GM21528 (cell line): ENCODE measurements around the gene KMT2C.
"Not testable (repeated sequence)": the region's sequence is repeated elsewhere in the genome, so short reads cannot be mapped to it uniquely, and the experiment has no call there.

Source experiments
- ATAC-seq: cut with Tn5 transposase; IDR thresholded peaks from one replicate; pipeline ENCODE4 v1.9.1; 2021; ENCODE audit warnings: mild to moderate bottlenecking, moderate library complexity; ENCODE audit not compliant: unreplicated experiment, low FRiP score

The KMT2C gene

DNA sequence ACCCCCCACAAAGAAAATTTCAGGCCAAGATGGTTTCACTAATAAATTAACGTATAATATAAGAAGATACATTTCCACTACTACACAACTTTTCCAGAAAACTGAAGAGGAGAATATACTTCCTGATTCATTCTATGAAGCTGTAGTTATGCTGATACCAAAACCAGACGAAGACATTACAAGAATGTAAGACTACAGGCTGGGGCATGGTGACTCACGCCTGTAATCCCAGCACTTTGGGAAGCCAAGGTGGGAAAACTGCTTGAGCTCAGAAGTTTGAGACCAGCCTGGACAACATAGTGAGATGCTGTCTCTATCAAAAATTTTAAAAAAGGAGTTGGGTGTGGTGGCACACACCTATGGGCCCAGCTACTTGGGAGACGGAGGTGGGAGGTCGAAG, 201.4 kb downstream of the KMT2C start:
- ATAC-seq, result not testable (repeated sequence)

DNA sequence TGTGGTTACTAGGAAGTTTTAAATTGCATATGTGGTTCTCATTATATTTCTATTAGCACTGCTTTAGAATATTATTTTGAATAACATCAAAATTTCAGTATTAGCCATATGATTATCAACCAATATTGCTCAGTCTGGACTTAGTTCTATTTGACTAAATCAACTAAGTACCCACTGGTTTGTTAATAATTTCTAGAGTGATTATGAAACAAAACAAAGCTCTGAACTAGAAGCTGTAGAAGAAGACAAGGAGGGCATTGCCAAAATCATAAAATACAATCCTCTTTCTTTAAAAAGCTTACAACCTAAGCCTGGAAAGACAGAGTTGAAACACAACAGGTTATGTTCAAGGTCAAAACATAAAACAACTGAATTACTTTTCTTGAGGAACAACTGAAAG, 204.7 kb downstream of the KMT2C start:
- ATAC-seq, result no peak

DNA sequence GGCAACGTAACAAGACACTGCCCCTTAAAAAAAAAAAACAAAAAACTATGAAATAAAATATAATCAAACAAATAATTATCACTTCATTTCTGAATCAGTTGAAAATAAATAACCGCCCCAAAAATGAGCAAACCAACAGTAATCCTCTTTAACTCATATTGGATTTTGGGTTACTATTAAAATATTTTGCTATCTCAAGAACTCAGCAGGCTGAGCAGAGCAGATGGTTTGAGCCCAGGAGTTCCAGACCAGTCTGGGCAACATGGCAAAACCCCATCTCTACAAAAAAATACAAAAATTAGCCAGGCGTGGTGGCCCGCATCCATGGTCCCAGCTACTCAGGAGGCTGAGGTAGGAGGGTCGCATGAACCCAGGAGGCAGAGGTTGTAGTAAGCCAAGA, 216.2 kb downstream of the KMT2C start:
- ATAC-seq, result not testable (repeated sequence)

DNA sequence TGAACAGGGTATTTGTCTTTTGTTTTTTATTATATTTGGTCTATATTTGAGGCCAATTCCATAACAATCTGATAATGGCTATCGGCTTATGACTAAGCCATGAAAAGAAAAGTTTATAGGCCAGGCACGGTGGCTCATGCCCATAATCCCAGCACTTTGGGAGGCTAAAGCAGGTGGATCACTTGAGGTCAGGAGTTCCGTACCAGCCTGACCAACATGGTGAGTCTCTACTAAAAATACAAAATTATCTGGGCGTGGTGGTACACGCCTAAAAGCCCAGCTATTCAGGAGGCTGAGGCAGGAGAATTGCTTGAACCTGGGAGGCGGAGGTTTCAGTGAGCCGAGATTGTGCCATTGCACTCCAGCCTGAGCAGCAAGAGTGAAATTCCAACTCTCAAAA, 227.0 kb downstream of the KMT2C start:
- not testable (repeated sequence) for ATAC-seq

DNA sequence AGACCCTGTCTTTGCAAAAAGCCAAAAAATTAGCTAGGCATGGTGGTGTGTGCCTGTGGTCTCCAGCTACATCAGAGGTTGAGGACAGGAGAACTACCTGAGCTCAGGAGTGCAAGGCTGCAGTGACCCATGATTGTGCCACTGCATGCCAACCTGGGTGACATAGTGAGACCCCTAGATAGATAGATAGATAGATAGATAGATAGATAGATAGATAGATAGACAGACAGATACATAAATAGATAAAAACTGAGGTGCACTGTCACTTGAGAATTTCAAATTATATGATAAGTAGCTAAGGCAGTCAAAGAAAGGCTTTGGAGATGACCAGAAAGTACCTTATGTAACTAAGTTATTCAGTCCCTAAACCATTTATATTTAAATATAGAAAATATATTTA, 231.4 kb downstream of the KMT2C start:
- not testable (repeated sequence) for ATAC-seq

DNA sequence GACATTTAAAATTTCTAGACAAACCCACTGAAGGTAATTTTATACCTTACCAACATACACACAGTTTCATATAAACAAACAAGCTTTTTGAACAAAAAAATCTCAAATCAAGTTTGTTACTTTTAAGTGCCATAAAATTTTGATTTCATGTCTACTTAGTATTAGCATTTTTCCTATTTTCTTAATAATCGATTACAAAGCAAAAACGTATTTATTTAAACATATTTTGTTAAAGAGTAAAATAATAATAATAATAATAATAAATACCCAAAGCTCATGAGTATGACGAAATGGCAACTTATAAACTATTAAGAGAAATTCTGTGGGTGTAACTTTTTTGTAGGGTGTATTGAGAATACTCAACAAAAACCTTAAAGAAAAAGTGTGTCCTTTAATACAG, 232.7 kb downstream of the KMT2C start:
- ATAC-seq, result no peak

DNA sequence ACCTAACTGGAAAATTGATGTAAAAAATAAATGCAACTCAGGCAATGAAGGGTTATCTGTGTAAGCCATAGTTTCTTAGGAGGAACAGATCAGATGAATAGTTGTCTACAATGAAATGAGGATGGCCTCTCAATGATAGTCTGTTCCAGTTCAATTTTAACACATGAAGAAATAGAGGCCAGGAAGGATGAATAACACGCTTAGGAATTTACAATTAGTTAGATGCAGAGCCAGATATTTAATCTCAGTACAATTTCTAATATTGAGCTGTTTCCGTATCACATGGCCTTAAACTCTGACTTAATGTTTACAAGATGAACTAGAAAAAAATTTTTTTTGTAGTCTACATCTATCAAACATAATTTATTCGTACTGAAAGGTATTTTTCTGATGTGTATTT, 233.7 kb downstream of the KMT2C start:
- no peak for ATAC-seq

DNA sequence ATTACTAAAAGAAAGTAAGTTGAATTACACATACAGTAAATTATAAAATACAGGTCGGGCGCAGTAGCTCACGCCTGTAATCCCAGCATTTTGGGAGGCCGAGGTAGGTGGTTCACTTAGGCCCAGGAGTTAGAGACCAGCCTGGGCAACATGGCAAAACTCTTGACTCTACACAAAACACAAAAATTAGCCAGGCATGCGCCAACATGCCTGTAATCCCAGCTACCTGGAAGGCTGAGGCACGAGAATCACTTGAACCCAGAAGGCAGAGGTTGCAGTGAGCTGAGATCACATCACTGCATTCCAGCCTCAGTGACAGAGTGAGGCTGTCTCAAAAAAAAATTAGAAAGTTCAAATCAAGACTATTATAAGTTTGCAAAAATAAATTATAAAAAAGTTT, 235.4 kb downstream of the KMT2C start:
- no peak for ATAC-seq

DNA sequence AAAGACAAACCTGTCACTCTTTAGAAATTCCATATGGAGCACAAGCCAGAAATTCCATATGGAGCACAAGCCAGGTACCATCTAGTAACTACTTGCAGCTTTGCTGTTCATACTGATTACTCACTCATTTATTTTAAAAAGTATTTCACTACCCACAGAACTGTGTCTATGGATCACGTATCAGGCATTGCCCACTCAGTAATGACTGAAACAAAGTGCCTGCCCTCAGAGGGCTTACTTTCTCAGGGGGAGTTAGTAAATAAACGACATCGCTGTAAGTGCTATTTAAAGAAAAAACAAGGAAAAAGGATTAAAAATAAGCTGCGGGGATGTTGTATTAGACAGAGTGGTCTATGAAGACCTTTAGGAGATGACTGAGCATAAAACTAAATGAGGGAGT, 239.4 kb downstream of the KMT2C start:
- no peak for ATAC-seq

DNA sequence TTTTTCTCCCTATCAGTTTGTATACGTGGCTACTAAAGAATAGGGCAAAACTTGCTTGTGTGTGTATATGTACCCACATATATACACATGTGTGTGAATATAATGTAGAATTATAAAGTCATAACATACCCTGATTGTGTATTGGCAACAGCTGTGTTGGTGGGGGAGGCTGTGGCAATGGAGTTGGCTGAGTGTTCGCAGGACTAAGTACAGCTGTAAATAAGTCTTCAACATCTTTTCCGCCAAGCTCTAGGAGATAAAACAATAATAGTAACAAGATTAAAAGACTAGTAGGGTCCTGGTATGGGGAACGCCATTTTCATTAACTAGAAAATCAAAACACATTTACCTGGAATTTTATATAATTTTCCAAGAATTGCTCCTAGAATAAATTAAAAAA, 241.9 kb downstream of the KMT2C start:
- no peak for ATAC-seq

DNA sequence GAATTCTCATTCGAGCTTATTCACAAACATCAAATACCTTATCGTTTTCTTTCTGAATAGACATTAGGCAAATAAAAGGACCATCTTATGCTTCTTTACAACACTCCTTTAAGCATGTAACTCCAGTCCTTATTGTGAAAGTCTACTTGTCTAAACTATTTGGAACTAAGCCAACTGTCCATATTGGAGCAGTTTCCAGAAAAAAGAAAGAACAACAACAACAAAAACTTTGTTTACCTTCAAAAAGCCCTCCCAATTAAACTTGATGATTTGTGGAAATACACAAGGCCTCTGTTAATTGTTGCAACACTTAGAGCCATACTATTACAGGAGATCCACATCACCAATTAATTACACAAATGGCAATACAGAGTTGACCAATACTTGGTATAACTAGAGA, 246.7 kb downstream of the KMT2C start:
- no peak for ATAC-seq

DNA sequence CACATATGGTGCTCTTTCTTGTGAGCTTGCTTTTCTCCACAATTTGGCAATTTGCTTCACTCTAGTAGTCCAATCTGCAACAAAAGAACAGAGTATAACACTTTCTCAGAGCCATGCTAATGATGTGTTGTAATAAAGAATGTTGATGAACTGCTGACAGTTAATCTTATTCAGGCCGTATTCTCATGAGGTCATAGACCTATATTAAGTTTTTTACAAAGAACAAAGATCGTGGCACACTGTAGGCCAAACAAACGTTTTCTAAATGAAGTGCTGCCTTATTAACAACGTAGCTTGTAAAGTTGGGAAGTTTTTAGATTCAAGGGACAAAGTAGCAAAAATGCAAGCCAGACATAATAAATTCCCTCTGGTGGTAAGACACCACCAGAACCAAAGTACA, 250.2 kb downstream of the KMT2C start:
- ATAC-seq, result no peak

DNA sequence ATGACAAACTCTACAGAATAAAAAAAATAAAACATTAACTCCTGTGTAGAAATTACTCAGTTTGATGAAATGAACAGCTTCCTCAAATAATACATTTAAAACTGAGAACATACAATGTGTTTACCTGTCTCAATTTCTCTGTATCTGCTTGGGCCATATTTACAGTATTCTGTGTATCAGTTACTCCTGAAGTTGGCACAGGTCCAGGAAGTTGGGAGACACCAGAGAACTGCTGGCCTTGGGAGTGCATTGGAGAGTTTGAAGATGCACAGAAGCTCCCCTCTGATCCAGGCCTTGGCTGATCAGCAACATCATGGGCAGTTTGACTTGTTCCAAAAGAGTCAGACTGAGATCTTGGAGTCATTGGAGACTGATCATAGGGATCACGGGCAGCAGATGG, 255.2 kb downstream of the KMT2C start:
- no peak for ATAC-seq

DNA sequence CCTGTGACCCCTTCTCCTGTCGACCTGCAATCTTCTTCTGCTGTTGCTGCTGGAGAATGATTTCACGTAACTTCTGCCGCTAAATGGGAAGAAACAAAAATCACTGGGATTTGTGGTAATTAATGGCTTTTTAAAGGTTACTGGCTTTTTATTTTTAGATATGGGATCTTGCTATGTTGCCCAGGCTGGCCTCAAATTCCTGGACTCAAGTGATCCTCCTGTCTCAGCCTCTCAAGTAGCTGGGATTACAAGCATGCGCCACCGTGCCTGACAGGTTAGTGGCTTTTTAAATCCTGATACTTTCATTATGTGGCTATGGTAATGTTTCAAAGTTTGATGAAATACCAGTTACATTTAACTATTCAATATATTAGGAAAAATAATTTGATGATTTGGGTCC, 255.8 kb downstream of the KMT2C start:
- no peak for ATAC-seq

DNA sequence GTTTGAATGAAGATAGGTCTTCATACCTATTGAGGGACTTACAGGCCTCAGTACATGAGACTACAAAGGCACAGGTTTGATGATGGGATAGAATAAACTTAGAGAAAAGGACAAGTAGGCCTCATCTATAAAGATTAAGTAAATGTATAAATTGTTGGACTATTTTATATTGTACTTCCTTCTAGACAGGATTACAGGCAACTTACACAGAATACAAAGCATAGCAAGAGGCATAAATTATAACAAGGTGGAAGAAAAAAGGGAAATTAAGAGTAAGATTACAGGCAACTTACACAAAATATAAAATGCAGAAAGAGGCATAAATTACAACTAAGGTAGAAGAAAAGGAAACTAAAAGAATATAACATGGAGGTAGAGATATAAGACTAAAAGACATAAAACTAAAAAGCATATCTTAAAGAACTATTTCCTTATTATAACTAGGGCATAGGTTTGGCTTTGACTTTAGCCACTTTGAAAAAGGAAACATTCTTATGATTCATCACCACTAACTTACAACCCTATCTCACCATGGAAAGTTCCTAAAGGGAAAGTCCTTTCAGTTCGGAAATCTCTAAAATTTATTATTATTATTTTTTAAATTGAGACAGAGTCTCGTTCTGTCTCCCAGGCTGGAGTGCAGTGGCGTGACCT, 257.3 kb downstream of the KMT2C start:
- ATAC-seq, result no peak

DNA sequence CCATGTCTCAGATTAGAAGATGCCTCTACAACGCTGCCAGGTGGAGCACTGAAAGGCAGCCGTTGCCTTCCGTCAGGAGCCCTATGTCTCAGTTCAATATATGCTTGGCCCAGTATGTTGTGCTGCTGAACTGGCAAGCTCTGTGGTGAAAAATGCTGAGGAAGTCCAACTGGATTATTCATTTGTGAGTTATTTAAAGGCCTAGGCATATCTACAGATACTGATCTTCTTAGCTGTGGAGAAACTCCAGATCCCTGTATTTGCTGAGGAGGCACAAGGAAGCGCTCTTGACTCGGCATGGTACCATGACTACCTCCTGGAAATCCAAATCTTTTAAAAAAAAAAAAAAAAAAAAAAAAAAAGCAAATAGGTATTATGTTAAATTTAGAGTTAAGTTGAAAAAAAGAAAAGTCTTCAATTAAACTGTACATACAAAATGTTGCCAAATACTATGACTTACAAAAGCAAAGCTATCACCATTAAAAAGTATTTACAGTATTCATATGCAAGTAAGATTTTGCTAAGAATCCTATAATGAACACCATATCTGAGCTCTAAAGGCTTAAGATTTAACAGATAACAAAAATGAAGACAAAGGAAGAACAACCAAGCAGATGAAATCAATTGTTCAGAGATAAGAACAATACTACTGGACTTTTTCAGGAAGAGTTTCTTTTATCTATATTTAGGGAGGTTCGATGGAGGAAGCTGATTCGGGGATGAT, 258.0 kb downstream of the KMT2C start:
- no peak for ATAC-seq

DNA sequence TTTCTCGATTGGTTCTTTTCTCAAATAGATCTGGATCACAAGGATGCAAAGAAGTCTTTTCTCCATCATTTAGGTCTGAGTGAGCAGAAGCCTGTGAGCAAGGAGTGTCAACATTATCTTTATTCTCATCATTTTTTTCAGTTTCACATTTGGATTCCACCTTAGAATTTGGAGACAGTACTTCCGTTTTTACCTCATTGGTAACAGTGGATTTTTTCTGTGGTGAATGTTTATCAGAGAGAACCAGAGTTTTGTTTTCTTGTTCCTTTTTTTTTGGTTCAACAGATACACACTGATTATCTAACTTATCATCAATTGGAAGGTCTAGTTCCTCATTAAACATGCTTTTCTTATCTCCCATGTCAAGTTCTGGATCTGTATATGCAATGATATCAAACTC, 259.0 kb downstream of the KMT2C start:
- peak; percentile 80 for ATAC-seq

DNA sequence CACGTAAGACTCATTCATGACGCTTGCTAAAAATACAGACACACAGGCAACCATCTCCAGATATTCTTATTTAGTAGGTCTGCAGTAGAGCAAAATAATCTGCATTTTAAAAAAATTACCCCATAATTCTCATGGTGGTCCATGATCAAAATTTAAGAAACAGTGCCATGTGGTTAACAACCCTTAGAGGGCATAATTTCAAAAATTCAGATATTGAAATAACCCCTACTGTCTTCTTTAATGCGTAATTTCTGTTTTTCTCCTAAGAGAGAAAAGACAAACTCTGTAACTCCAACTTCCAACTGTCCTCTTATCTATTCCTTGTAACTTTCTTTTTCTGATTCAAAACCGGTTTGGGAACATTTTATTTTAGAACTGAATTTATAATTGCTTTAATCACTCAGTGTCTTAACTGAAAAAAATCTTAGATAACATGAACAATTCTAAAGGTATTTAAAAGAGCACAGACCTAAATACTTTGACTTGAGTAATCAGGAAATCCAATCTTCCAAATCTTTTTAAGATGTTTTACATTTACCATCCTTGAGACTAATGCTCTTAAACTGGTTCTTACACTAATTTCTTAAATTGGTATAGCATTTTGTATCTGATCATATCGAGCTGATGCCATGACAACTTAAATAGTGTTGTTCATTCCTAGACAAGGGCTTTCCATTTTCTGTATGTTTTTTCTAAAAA, 262.3 kb downstream of the KMT2C start:
- no peak for ATAC-seq

DNA sequence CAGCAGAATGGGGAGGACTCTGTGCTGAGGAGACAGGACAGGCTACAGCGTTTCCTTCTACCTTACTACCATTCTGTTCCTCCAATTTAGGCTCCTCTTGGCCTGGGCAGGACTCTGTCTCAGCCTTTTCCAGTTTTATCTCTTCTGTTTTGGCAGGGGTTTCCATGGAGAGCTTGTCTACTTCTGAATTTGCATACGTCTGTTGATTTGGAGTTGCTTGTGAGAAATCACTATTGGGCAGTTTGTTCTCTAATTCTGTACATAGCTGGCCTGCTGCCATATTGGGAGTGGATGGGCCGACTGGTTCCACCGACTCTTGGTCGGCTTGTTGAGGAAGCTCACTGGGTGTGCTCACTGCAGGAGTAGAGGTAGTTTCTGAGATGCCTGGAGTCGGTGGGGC, 273.5 kb downstream of the KMT2C start:
- no peak for ATAC-seq

DNA sequence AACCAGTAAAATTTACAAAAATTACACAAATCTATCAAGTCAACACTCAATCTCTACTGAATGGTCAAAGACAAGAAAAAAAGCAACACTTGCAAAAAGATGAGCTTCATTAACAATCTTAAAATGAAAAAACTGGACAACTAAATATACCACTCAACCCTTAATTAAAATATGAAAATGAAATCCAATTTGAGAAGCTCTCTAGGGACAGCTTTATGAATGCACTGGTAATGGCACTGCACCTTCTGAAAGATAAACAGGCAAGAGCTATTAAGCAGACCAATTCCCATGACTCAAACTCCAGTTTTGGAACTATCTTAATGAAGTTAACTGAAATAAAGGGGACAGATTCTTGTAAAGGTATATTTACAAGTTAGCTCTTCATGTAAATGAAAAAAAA, 274.6 kb downstream of the KMT2C start:
- ATAC-seq, result no peak

DNA sequence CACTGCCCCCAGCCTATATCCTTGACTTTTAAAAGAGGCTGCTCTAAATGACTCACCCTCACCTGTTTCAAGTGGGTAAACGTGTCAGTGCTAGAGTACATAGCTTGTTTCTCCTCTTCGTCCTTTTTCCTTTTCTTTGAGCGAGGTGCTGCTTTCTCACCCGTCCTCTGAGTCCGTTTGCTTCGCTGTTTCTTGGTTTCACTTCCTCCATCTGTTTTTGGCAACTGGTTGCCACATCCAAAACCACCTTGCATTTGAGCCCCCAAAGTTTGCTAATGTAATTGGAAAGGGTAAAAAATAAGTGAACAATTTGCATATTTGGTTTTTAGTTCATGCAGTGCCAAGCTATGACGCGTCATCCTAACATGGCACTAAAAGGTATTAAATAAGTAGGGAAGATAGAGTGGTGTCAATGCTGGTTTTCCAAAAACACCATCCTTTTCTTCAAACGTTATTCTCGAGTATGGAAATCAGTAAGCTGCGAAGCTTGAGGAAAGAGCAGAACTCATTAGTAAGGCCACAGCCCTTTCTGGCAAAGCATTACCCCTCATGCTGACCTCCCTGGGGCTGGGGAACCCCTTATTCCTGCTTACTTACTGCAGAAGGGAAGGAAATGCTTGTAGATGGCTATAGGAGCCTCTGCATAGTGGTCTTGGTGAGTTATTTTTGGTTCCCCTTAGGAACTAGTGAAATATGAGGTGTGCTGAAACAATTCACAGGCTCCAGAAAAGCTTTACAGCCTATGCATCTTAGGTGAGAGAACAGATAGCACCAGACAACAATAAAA, 276.8 kb downstream of the KMT2C start:
- peak; percentile 89 for ATAC-seq
